ENCODE data around the gene P2RY14. TPM values are rescaled to one million over a fixed set of nuclear protein-coding genes. Genes with fewer than 3 reads are reported as not detected.

Gene P2RY14
- polyA plus RNA-seq, 1 donor: 2.8 TPM

GRCh38 chr3:151283387-151283786 is 5.0 kb upstream of the P2RY14 start:
- no peak for DNase-seq
- Histone ChIP-seq H3K4me3 (ENCODE audit: low read length) (no peak overlapping the region), H3K9me3 (ENCODE audit: control insufficient read depth, low read depth, low read length) (no peaks in the 10 kb centered on the region), H3K27me3 (ENCODE audit: control insufficient read depth, insufficient read depth, low read length) (no peaks in the 10 kb centered on the region), H3K4me1 (ENCODE audit: control insufficient read depth, insufficient read depth, low read length) (no peaks in the 10 kb centered on the region), H3K27ac (ENCODE audit: low read length) (no peak overlapping the region), H3K36me3 (ENCODE audit: control insufficient read depth, insufficient read depth, low read length) (no peaks in the 10 kb centered on the region)
- 75% methylated on average over 1 of the region's 4 CpGs for whole genome bisulfite sequencing (ENCODE audit: insufficient coverage, low lambda C conversion rate)

- WGBS (ENCODE audit: insufficient coverage, low lambda C conversion rate): no CpG with 5 or more reads among the region's 1 CpG
- no peak overlapping the region for H3K4me3 ChIP-seq (ENCODE audit: low read length)
- no peaks in the 10 kb centered on the region for H3K9me3 ChIP-seq (ENCODE audit: control insufficient read depth, low read depth, low read length)
- peak; percentile 38 to 44 for DNase-seq
- H3K36me3 ChIP-seq (ENCODE audit: control insufficient read depth, insufficient read depth, low read length): no peaks in the 10 kb centered on the region
- H3K27me3 ChIP-seq (ENCODE audit: control insufficient read depth, insufficient read depth, low read length): no peaks in the 10 kb centered on the region
- no peaks in the 10 kb centered on the region for H3K4me1 ChIP-seq (ENCODE audit: control insufficient read depth, insufficient read depth, low read length)
- H3K27ac ChIP-seq (ENCODE audit: low read length): no peak overlapping the region
Observed at GRCh38 chr3:151282921-151283320, 4.6 kb upstream of the P2RY14 start.

- DNase-seq: no peak
- H3K9me3 ChIP-seq (ENCODE audit: control insufficient read depth, low read depth, low read length): no peaks in the 10 kb centered on the region
- H3K4me3 ChIP-seq (ENCODE audit: low read length): no peak overlapping the region
- 100% methylated on average over 6 of the region's 9 CpGs for WGBS (ENCODE audit: insufficient coverage, low lambda C conversion rate)
- H3K27me3 ChIP-seq (ENCODE audit: control insufficient read depth, insufficient read depth, low read length): no peaks in the 10 kb centered on the region
- H3K36me3 ChIP-seq (ENCODE audit: control insufficient read depth, insufficient read depth, low read length): no peaks in the 10 kb centered on the region
- H3K4me1 ChIP-seq (ENCODE audit: control insufficient read depth, insufficient read depth, low read length): no peaks in the 10 kb centered on the region
- no peak overlapping the region for H3K27ac ChIP-seq (ENCODE audit: low read length)
Observed at GRCh38 chr3:151281671-151282324, 3.5 kb upstream of the P2RY14 start.

GRCh38 chr3:151276687-151277042 is 1.7 kb downstream of the P2RY14 start:
- Histone ChIP-seq H3K27ac (ENCODE audit: low read length) (no peak overlapping the region), H3K36me3 (ENCODE audit: control insufficient read depth, insufficient read depth, low read length) (no peaks in the 10 kb centered on the region), H3K9me3 (ENCODE audit: control insufficient read depth, low read depth, low read length) (no peaks in the 10 kb centered on the region), H3K27me3 (ENCODE audit: control insufficient read depth, insufficient read depth, low read length) (no peaks in the 10 kb centered on the region), H3K4me1 (ENCODE audit: control insufficient read depth, insufficient read depth, low read length) (no peaks in the 10 kb centered on the region), H3K4me3 (ENCODE audit: low read length) (no peak overlapping the region)
- DNase-seq: no peak
- 90% methylated on average over 3 of the region's 6 CpGs for WGBS (ENCODE audit: insufficient coverage, low lambda C conversion rate)

- no peaks in the 10 kb centered on the region for H3K36me3 ChIP-seq (ENCODE audit: control insufficient read depth, insufficient read depth, low read length)
- no peak overlapping the region for H3K4me3 ChIP-seq (ENCODE audit: low read length)
- H3K9me3 ChIP-seq (ENCODE audit: control insufficient read depth, low read depth, low read length): no peaks in the 10 kb centered on the region
- H3K4me1 ChIP-seq (ENCODE audit: control insufficient read depth, insufficient read depth, low read length): no peaks in the 10 kb centered on the region
- no peak overlapping the region for H3K27ac ChIP-seq (ENCODE audit: low read length)
- no peaks in the 10 kb centered on the region for H3K27me3 ChIP-seq (ENCODE audit: control insufficient read depth, insufficient read depth, low read length)
- WGBS (ENCODE audit: insufficient coverage, low lambda C conversion rate): no CpG with 5 or more reads among the region's 2 CpGs
- DNase-seq: no peak
Observed at GRCh38 chr3:151276038-151276686, 2.2 kb downstream of the P2RY14 start.

- H3K27ac ChIP-seq (ENCODE audit: low read length): no peak overlapping the region
- DNase-seq: no peak
- H3K27me3 ChIP-seq (ENCODE audit: control insufficient read depth, insufficient read depth, low read length): no peaks in the 10 kb centered on the region
- H3K4me3 ChIP-seq (ENCODE audit: low read length): no peak overlapping the region
- 100% methylated on average over 1 of the region's 5 CpGs for WGBS (ENCODE audit: insufficient coverage, low lambda C conversion rate)
- H3K4me1 ChIP-seq (ENCODE audit: control insufficient read depth, insufficient read depth, low read length): no peaks in the 10 kb centered on the region
- no peaks in the 10 kb centered on the region for H3K36me3 ChIP-seq (ENCODE audit: control insufficient read depth, insufficient read depth, low read length)
- no peaks in the 10 kb centered on the region for H3K9me3 ChIP-seq (ENCODE audit: control insufficient read depth, low read depth, low read length)
Observed at GRCh38 chr3:151275091-151275490, 3.3 kb downstream of the P2RY14 start.

- Histone ChIP-seq H3K36me3 (ENCODE audit: control insufficient read depth, insufficient read depth, low read length) (no peaks in the 10 kb centered on the region), H3K27ac (ENCODE audit: low read length) (no peak overlapping the region), H3K9me3 (ENCODE audit: control insufficient read depth, low read depth, low read length) (no peaks in the 10 kb centered on the region), H3K27me3 (ENCODE audit: control insufficient read depth, insufficient read depth, low read length) (no peaks in the 10 kb centered on the region), H3K4me1 (ENCODE audit: control insufficient read depth, insufficient read depth, low read length) (no peaks in the 10 kb centered on the region), H3K4me3 (ENCODE audit: low read length) (no peak overlapping the region)
- DNase-seq: no peak
- 81% methylated on average over 5 of the region's 5 CpGs for WGBS (ENCODE audit: insufficient coverage, low lambda C conversion rate)
Observed at GRCh38 chr3:151269631-151270030, 8.7 kb downstream of the P2RY14 start.

GRCh38 chr3:151268267-151269235 is 9.8 kb downstream of the P2RY14 start:
- Histone ChIP-seq H3K27me3 (ENCODE audit: control insufficient read depth, insufficient read depth, low read length) (no peaks in the 10 kb centered on the region), H3K9me3 (ENCODE audit: control insufficient read depth, low read depth, low read length) (no peaks in the 10 kb centered on the region), H3K4me3 (ENCODE audit: low read length) (no peak overlapping the region), H3K27ac (ENCODE audit: low read length) (no peak overlapping the region), H3K36me3 (ENCODE audit: control insufficient read depth, insufficient read depth, low read length) (no peaks in the 10 kb centered on the region), H3K4me1 (ENCODE audit: control insufficient read depth, insufficient read depth, low read length) (no peaks in the 10 kb centered on the region)
- DNase-seq: no peak
- 97% methylated on average over 5 of the region's 11 CpGs for WGBS (ENCODE audit: insufficient coverage, low lambda C conversion rate)

GRCh38 chr3:151267066-151267465 is 11.3 kb downstream of the P2RY14 start:
- H3K4me3 ChIP-seq (ENCODE audit: low read length): no peak overlapping the region
- no peak for DNase-seq
- no peaks in the 10 kb centered on the region for H3K4me1 ChIP-seq (ENCODE audit: control insufficient read depth, insufficient read depth, low read length)
- no peaks in the 10 kb centered on the region for H3K9me3 ChIP-seq (ENCODE audit: control insufficient read depth, low read depth, low read length)
- no peak overlapping the region for H3K27ac ChIP-seq (ENCODE audit: low read length)
- no peaks in the 10 kb centered on the region for H3K36me3 ChIP-seq (ENCODE audit: control insufficient read depth, insufficient read depth, low read length)
- no CpG with 5 or more reads among the region's 1 CpG for WGBS (ENCODE audit: insufficient coverage, low lambda C conversion rate)
- H3K27me3 ChIP-seq (ENCODE audit: control insufficient read depth, insufficient read depth, low read length): no peaks in the 10 kb centered on the region

- Histone ChIP-seq H3K27me3 (ENCODE audit: control insufficient read depth, insufficient read depth, low read length) (no peaks in the 10 kb centered on the region), H3K4me3 (ENCODE audit: low read length) (no peak overlapping the region), H3K27ac (ENCODE audit: low read length) (no peak overlapping the region), H3K4me1 (ENCODE audit: control insufficient read depth, insufficient read depth, low read length) (no peaks in the 10 kb centered on the region), H3K9me3 (ENCODE audit: control insufficient read depth, low read depth, low read length) (no peaks in the 10 kb centered on the region), H3K36me3 (ENCODE audit: control insufficient read depth, insufficient read depth, low read length) (no peaks in the 10 kb centered on the region)
- DNase-seq: no peak
- no CpG with 5 or more reads among the region's 5 CpGs for WGBS (ENCODE audit: insufficient coverage, low lambda C conversion rate)
Observed at GRCh38 chr3:151265866-151266265, 12.5 kb downstream of the P2RY14 start.
